HEK293 (cell line): Measurements from ENCODE around the gene CPAMD8.
A peak's percentile ranks its signal among the peaks of the same experiment; 100 is the strongest.

ENCODE experiments used
- BCL11A ChIP-seq: fragments of 450-650 bp; formaldehyde crosslinking; IDR thresholded peaks from 2 replicates; pipeline ENCODE4 v1.5.1; 2016; ENCODE audit warnings: low read depth, missing biosample characterization, missing genetic modification characterization
- GLI4 ChIP-seq: fragments of 450-650 bp; formaldehyde crosslinking; IDR thresholded peaks from 2 replicates; pipeline ENCODE4 v1.5.1; 2016; ENCODE audit warnings: missing biosample characterization, missing genetic modification characterization
- GLIS2 ChIP-seq: fragments of 450-650 bp; formaldehyde crosslinking; IDR thresholded peaks from 2 replicates; pipeline ENCODE4 v1.5.1; 2016; ENCODE audit warnings: missing biosample characterization, missing genetic modification characterization
- ZIC2 ChIP-seq: fragments of 450-650 bp; formaldehyde crosslinking; IDR thresholded peaks from 2 replicates; pipeline ENCODE4 v1.5.1; 2016; ENCODE audit warnings: missing biosample characterization, missing genetic modification characterization
- ZNF138 ChIP-seq: fragments of 450-650 bp; formaldehyde crosslinking; IDR thresholded peaks from 2 replicates; pipeline ENCODE4 v1.5.1; 2016; ENCODE audit warnings: missing biosample characterization, missing genetic modification characterization, borderline replicate concordance
- ZNF202 ChIP-seq: fragments of 450-650 bp; formaldehyde crosslinking; IDR thresholded peaks from 2 replicates; pipeline ENCODE4 v1.5.1; 2016; ENCODE audit warnings: missing biosample characterization, missing genetic modification characterization, borderline replicate concordance
- ZNF221 ChIP-seq: fragments of 450-650 bp; formaldehyde crosslinking; IDR thresholded peaks from 2 replicates; pipeline ENCODE4 v1.5.1; 2017; ENCODE audit warnings: missing biosample characterization, missing genetic modification characterization, borderline replicate concordance
- ZNF248 ChIP-seq: fragments of 450-650 bp; formaldehyde crosslinking; IDR thresholded peaks from 2 replicates; pipeline ENCODE4 v1.5.1; 2017; ENCODE audit warnings: missing biosample characterization, missing genetic modification characterization
- ZNF302 ChIP-seq: fragments of 450-650 bp; formaldehyde crosslinking; IDR thresholded peaks from 2 replicates; pipeline ENCODE4 v1.5.1; 2016; ENCODE audit warnings: missing biosample characterization, missing genetic modification characterization, low read depth
- ZNF341 ChIP-seq: fragments of 450-650 bp; formaldehyde crosslinking; IDR thresholded peaks from 2 replicates; pipeline ENCODE4; 2016; ENCODE audit warnings: low read depth, missing biosample characterization, missing genetic modification characterization
- ZNF354C ChIP-seq: fragments of 450-650 bp; formaldehyde crosslinking; IDR thresholded peaks from 2 replicates; pipeline ENCODE4 v1.5.1; 2016; ENCODE audit warnings: missing biosample characterization, missing genetic modification characterization, low read depth, borderline replicate concordance
- ZNF391 ChIP-seq: fragments of 450-650 bp; formaldehyde crosslinking; IDR thresholded peaks from 2 replicates; pipeline ENCODE4 v1.5.1; 2016; ENCODE audit warnings: low read depth, missing biosample characterization, missing genetic modification characterization, borderline replicate concordance
- ZNF521 ChIP-seq: fragments of 450-650 bp; formaldehyde crosslinking; IDR thresholded peaks from 2 replicates; pipeline ENCODE4 v1.5.1; 2017; ENCODE audit warnings: missing biosample characterization, mild to moderate bottlenecking, missing genetic modification characterization
- ZNF549 ChIP-seq: fragments of 450-650 bp; IDR thresholded peaks from 2 replicates; pipeline ENCODE4 v1.5.1; 2018; ENCODE audit warnings: missing biosample characterization, missing genetic modification characterization, mild to moderate bottlenecking, inconsistent platforms, moderate library complexity
- ZNF571 ChIP-seq: fragments of 450-650 bp; formaldehyde crosslinking; IDR thresholded peaks from 2 replicates; pipeline ENCODE4 v1.5.0; 2017; ENCODE audit warnings: missing biosample characterization, missing genetic modification characterization
- ZNF677 ChIP-seq: fragments of 450-650 bp; IDR thresholded peaks from 2 replicates; pipeline ENCODE4 v1.5.0; 2018; ENCODE audit warnings: missing biosample characterization, mild to moderate bottlenecking, missing genetic modification characterization, moderate library complexity
- TF ChIP-seq, protein P1 (sequence below): fragments of 450-650 bp; IDR thresholded peaks from 2 replicates; pipeline ENCODE4 v1.5.1; 2018; ENCODE audit warnings: missing biosample characterization, mild to moderate bottlenecking, missing genetic modification characterization
- TF ChIP-seq, protein P2 (sequence below): fragments of 450-650 bp; formaldehyde crosslinking; IDR thresholded peaks from 2 replicates; pipeline ENCODE4 v1.5.1; 2016; ENCODE audit warnings: missing biosample characterization, missing genetic modification characterization
- TF ChIP-seq, protein P3 (sequence below): fragments of 450-650 bp; formaldehyde crosslinking; IDR thresholded peaks from 2 replicates; pipeline ENCODE4 v1.5.1; 2016; ENCODE audit warnings: missing biosample characterization, missing genetic modification characterization, low read depth
- TF ChIP-seq, protein P4 (sequence below): fragments of 450-650 bp; formaldehyde crosslinking; IDR thresholded peaks from 2 replicates; pipeline ENCODE4 v1.5.1; 2016; ENCODE audit warnings: missing biosample characterization, missing genetic modification characterization
- TF ChIP-seq, protein P5 (sequence below): fragments of 450-650 bp; formaldehyde crosslinking; IDR thresholded peaks from 2 replicates; pipeline ENCODE4 v1.5.1; 2016; ENCODE audit warnings: missing biosample characterization, missing genetic modification characterization
- TF ChIP-seq, protein P6 (sequence below): fragments of 450-650 bp; formaldehyde crosslinking; IDR thresholded peaks from 2 replicates; pipeline ENCODE4 v1.5.1; 2017; ENCODE audit warnings: missing biosample characterization, missing genetic modification characterization

CPAMD8 gene

DNA sequence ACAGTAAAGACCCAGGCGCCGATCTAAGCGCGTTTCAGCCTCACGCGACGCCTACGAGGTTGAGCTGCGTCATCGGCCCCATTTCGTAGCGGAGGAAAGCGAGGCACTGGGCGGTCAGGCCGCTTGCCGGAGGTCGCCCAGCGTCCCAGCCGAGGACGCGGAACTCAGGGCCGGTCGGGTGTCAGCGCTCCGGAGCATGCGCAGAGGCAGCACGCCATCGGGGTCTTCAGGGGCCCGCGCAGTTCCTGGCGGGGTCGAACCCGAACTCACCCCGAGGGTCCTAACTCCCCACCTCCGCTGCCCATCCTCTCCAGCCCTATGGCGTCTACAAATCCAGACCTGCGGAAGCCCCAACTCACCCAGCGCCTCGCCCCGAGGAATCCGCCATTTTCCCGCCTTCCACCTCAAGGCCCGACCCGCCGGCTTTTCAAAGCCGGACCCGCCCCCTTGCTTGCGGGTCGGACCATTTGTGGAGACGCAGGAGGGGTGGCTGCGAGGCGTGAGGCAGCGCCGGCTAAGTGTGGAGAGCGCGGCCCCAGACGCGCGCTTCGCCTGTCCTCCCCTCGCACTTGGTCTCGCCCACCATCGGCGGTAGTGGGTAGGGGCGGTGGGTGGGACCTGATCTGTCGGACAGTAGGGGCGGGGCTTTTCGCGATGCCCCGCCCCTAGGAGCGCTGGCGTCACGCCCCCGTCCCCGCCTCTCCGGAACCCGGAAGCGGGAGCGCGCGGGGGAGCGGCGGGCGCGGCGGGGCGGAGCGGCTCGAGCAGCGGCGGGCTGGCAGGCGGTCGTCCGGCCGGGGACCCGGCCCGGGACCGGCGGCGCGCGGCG, 48.6 kb upstream of the CPAMD8 start, which contains the start of the genes HAUS8 and MYO9B (continued):
- TF ChIP-seq, protein P1, sequence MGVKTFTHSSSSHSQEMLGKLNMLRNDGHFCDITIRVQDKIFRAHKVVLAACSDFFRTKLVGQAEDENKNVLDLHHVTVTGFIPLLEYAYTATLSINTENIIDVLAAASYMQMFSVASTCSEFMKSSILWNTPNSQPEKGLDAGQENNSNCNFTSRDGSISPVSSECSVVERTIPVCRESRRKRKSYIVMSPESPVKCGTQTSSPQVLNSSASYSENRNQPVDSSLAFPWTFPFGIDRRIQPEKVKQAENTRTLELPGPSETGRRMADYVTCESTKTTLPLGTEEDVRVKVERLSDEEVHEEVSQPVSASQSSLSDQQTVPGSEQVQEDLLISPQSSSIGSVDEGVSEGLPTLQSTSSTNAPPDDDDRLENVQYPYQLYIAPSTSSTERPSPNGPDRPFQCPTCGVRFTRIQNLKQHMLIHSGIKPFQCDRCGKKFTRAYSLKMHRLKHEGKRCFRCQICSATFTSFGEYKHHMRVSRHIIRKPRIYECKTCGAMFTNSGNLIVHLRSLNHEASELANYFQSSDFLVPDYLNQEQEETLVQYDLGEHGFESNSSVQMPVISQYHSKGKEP (tag by site-specific recombination) = no peak; the same call in 1 of the 2 replicates
- no peak for TF ChIP-seq ZNF571 (tag by site-specific recombination)
- TF ChIP-seq GLI4 (tag by site-specific recombination) = peak; percentile 86; the same call in 1 of the 2 replicates
- TF ChIP-seq ZNF202 = no peak
- no peak for TF ChIP-seq ZNF354C
- no peak for TF ChIP-seq ZIC2 (tag by site-specific recombination)
- peak; percentile 20; the same call in 1 of the 2 replicates for TF ChIP-seq ZNF341
- 0 out of 2 replicates have a peak, but pooled peaks have one; percentile 18 for TF ChIP-seq ZNF221 (tag by site-specific recombination)
- TF ChIP-seq, protein P2, sequence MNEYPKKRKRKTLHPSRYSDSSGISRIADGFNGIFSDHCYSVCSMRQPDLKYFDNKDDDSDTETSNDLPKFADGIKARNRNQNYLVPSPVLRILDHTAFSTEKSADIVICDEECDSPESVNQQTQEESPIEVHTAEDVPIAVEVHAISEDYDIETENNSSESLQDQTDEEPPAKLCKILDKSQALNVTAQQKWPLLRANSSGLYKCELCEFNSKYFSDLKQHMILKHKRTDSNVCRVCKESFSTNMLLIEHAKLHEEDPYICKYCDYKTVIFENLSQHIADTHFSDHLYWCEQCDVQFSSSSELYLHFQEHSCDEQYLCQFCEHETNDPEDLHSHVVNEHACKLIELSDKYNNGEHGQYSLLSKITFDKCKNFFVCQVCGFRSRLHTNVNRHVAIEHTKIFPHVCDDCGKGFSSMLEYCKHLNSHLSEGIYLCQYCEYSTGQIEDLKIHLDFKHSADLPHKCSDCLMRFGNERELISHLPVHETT (tag by site-specific recombination) = peak; percentile 89
- TF ChIP-seq ZNF391 (tag by site-specific recombination) = peak; percentile 89
- no peak for TF ChIP-seq ZNF549 (tag by site-specific recombination)
- TF ChIP-seq, protein P3, sequence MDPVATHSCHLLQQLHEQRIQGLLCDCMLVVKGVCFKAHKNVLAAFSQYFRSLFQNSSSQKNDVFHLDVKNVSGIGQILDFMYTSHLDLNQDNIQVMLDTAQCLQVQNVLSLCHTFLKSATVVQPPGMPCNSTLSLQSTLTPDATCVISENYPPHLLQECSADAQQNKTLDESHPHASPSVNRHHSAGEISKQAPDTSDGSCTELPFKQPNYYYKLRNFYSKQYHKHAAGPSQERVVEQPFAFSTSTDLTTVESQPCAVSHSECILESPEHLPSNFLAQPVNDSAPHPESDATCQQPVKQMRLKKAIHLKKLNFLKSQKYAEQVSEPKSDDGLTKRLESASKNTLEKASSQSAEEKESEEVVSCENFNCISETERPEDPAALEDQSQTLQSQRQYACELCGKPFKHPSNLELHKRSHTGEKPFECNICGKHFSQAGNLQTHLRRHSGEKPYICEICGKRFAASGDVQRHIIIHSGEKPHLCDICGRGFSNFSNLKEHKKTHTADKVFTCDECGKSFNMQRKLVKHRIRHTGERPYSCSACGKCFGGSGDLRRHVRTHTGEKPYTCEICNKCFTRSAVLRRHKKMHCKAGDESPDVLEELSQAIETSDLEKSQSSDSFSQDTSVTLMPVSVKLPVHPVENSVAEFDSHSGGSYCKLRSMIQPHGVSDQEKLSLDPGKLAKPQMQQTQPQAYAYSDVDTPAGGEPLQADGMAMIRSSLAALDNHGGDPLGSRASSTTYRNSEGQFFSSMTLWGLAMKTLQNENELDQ (tag by site-specific recombination) = no peak
- no peak for TF ChIP-seq ZNF138 (tag by site-specific recombination)
- TF ChIP-seq GLIS2 = peak; percentile 62
- TF ChIP-seq ZNF248 (tag by site-specific recombination) = no peak
- TF ChIP-seq ZNF677 (tag by site-specific recombination) = no peak
- TF ChIP-seq, protein P4, sequence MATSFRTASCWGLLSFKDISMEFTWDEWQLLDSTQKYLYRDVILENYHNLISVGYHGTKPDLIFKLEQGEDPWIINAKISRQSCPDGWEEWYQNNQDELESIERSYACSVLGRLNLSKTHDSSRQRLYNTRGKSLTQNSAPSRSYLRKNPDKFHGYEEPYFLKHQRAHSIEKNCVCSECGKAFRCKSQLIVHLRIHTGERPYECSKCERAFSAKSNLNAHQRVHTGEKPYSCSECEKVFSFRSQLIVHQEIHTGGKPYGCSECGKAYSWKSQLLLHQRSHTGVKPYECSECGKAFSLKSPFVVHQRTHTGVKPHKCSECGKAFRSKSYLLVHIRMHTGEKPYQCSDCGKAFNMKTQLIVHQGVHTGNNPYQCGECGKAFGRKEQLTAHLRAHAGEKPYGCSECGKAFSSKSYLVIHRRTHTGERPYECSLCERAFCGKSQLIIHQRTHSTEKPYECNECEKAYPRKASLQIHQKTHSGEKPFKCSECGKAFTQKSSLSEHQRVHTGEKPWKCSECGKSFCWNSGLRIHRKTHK (tag by site-specific recombination) = no peak
- TF ChIP-seq, protein P5, sequence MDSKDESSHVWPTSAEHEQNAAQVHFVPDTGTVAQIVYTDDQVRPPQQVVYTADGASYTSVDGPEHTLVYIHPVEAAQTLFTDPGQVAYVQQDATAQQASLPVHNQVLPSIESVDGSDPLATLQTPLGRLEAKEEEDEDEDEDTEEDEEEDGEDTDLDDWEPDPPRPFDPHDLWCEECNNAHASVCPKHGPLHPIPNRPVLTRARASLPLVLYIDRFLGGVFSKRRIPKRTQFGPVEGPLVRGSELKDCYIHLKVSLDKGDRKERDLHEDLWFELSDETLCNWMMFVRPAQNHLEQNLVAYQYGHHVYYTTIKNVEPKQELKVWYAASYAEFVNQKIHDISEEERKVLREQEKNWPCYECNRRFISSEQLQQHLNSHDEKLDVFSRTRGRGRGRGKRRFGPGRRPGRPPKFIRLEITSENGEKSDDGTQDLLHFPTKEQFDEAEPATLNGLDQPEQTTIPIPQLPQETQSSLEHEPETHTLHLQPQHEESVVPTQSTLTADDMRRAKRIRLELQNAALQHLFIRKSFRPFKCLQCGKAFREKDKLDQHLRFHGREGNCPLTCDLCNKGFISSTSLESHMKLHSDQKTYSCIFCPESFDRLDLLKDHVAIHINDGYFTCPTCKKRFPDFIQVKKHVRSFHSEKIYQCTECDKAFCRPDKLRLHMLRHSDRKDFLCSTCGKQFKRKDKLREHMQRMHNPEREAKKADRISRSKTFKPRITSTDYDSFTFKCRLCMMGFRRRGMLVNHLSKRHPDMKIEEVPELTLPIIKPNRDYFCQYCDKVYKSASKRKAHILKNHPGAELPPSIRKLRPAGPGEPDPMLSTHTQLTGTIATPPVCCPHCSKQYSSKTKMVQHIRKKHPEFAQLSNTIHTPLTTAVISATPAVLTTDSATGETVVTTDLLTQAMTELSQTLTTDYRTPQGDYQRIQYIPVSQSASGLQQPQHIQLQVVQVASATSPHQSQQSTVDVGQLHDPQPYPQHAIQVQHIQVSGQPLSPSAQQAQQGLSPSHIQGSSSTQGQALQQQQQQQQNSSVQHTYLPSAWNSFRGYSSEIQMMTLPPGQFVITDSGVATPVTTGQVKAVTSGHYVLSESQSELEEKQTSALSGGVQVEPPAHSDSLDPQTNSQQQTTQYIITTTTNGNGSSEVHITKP (tag by site-specific recombination) = peak; percentile 100
- TF ChIP-seq ZNF302 = no peak
- no peak for TF ChIP-seq BCL11A
- TF ChIP-seq, protein P6, sequence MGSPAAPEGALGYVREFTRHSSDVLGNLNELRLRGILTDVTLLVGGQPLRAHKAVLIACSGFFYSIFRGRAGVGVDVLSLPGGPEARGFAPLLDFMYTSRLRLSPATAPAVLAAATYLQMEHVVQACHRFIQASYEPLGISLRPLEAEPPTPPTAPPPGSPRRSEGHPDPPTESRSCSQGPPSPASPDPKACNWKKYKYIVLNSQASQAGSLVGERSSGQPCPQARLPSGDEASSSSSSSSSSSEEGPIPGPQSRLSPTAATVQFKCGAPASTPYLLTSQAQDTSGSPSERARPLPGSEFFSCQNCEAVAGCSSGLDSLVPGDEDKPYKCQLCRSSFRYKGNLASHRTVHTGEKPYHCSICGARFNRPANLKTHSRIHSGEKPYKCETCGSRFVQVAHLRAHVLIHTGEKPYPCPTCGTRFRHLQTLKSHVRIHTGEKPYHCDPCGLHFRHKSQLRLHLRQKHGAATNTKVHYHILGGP (tag by site-specific recombination) = no peak
- no peak for TF ChIP-seq ZNF521 (tag by site-specific recombination)
